Stimulated activated CD8-positive, alpha-beta memory T cell treated with anti-CD3 and anti-CD28 coated beads, Interleukin-4, amount 100 ng/mL, for 24 hours (primary cell): Measurements from ENCODE around the gene IFNA21.
"Not testable (repeated sequence)": the region's sequence is repeated elsewhere in the genome, so short reads cannot be mapped to it uniquely, and the experiment has no call there.

ENCODE experiments used
- DNase-seq: peaks from one replicate; pipeline ENCODE4 v3.0.0-alpha.2; 2020; ENCODE audit warnings: low read depth

Gene IFNA21

DNA sequence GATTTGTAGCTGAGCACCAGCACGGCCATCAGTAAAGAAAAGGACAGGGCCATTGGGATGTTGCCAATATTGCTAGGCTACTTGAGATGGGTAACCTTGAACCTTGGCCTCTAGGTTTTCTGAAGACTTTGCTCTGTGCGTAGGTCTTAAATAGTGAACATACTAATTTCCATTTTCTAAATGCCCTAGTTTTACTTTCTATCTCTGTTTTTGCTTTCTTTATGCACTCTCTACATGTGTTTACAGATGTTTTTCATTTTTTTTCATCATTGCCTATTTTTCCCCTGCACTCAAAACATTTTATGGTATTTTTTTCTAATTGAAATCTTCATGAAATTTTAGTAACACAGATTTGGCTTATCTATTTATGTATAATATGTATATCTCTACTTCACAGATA is at the start of gene IFNA21:
TSS of gene IFNA21 (minus strand) at position 101 of the 400 bp plus-strand sequence. CDS start at position 53, 48 bp downstream.
- DNase-seq = not testable (repeated sequence)

- not testable (repeated sequence) for DNase-seq
These were observed 47.2 kb upstream of the IFNA21 start for GRCh38 chr9:21213411-21214326.

DNA sequence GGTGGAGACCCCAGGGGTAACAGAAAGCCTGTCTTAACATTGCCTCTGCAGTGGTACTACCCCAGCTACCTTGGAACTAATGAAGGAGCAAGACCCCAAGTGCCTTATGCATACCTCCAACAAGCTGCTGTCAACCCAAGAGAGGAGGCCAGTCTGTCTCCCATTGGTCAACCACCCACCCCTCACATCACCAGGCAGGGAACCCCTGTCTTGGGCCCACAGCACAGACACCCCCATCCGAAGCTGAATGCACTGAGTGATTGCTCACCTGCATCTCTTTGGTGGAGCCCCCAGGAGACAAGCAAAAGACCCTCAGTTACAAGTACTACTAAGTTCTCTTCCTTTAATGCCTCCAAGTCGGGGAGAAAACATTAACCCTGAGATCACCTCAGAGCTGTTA is 45.7 kb upstream of the IFNA21 start:
- not testable (repeated sequence) for DNase-seq

GRCh38 chr9:21210782-21211181 is 44.3 kb upstream of the IFNA21 start:
- DNase-seq = not testable (repeated sequence)

DNA sequence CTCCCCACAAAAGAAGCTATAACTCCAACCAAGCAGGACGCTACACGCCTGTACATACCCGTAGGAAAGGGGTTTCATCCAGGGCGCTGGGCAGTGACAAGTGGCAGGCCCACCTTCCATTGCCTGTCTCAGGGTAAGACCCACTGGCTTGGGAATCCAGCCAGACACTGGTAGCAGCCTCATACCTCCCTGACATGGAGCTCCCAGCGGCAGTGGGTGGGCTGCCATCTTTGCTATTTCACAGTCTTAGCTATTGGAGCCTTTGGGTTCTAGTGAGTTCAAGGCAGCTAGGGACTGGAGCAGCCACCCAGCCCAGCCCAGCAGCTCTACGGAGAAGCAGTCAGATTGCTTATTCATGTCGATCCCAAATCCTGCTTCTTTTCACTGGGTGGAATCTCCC is 43.9 kb upstream of the IFNA21 start:
- DNase-seq = no peak

DNA sequence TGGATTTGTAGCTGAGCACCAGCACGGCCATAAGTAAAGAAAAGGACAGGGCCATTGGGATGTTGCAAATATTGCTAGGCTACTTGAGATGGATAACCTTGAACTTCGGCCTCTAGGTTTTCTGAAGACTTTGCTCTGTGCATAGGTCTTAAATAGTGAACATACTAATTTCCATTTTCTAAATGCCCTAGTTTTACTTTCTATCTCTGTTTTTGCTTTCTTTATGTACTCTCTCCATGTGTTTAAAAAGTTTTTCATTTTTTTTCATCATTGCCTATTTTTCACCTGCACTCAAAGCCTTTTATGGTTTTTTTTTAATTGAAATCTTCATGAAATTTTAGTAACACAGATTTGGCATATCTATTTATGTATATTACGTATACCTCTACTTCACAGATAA is 40.6 kb upstream of the IFNA21 start, which contains the start of gene IFNA10:
TSS of gene IFNA10 (minus strand) at position 101 of the 400 bp plus-strand sequence. CDS start at position 55, 46 bp downstream.
- DNase-seq = not testable (repeated sequence)

DNA sequence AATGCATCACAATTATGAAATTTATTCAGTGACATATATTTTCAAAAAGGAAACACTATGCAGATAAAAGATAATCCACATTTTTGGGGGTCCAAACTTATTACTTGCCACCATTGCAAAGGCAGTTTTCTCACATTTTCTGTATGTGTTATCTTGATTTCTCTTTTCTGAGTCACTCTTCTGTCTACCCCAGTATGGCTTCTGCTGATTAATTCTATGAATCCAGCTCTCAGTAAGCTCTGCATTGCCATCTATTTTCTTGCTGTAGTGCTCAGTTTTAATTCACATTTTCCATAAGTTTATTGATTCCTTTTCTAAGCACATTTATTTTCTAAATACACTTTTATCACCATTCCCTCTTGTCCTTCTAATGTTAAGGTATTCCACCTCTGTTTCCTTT is 38.7 kb upstream of the IFNA21 start:
- no peak for DNase-seq

GRCh38 chr9:21202105-21202504 is 35.6 kb upstream of the IFNA21 start, which contains the start of gene IFNA7:
IFNA7 (minus strand) TSS chr9:21202205; CDS start chr9:21202165, 40 bp downstream.
- DNase-seq = not testable (repeated sequence)

DNA sequence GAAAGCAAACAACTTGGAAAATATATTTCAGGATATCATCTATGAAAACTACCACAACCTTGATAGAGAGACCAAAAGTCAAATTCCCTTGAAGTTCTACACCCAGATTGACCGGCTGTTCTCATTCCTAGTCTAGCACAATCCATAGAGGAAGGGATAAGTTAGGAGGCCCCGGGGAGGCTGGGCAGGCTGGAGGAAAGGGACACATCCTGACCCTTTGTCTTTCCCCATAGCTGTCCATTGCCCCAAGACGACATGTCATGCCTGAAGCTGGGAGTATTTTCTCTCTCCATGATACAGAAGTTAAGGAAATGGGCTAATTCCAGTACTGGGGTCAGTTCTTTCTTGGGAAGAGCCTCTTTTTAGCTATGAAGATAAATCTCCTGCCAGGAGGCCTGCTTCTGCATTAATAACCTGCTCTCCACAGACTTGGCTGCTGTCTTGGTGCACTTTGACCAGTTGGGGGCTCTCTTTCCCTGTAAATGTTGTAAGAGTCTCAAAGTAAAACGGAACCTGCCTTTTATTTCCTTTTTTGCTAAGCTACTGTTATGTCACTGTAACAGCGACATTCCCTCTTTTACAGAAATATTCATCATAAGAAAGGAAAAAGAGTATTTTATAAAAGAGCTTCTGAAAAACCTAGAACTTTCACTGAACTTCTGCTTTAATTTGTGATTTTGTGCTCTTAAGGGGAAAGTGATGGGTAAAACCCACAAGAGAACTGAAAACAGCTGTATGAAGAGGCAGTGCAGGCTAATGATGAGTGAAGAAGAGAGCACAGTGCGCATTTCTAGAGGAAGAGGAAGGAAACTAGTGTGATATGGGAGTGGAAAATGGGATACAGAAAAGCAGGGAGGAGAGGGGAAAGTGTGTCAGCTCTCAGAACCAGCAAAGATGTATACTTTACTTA is 28.7 kb upstream of the IFNA21 start:
- not testable (repeated sequence) for DNase-seq

- DNase-seq = not testable (repeated sequence)
These were observed 21.0 kb upstream of the IFNA21 start, which contains the start of gene IFNA4 for GRCh38 chr9:21187487-21187886. IFNA4 (minus strand) TSS chr9:21187587; CDS start chr9:21187531, 56 bp downstream.

DNA sequence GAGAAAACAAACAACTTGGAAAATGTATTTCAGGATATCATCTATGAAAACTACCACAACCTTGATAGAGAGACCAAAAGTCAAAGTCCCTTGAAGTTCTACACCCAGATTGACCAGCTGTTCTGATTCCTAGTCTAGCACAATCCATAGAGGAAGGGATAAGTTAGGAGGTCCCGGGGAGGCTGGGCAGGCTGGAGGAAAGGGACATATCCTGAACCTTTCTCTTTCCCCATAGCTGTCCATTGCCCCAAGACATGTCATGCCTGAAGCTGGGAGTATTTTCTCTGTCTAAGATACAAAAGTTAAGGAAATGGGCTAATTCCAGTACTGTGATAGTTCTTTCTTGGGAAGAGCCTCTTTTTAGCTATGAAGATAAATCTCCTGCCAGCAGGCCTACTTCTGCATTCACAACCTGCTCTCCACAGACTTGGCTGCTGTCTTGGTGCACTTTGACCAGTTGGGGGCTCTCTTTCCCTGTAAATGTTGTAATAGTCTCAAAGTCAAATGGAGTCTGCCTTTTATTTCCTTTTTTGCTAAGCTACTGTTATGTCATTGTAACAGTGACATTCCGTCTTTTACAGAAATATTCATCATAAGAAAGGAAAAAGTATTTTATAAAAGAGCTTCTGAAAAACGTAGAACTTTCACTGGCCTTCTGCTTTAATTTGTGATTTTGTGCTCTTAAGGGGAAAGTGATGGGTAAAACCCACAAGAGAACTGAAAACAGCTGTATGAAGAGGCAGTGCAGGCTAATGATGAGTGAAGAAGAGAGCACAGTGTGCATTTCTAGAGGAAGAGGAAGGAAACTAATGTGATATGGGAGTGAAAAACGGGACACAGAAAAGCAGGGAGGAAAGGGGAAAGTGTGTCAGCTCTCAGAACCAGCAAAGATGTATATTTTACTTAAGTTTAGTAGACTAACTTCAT is 16.6 kb upstream of the IFNA21 start:
- not testable (repeated sequence) for DNase-seq

- no peak for DNase-seq
These were observed 8.2 kb upstream of the IFNA21 start for GRCh38 chr9:21174671-21175070.

DNA sequence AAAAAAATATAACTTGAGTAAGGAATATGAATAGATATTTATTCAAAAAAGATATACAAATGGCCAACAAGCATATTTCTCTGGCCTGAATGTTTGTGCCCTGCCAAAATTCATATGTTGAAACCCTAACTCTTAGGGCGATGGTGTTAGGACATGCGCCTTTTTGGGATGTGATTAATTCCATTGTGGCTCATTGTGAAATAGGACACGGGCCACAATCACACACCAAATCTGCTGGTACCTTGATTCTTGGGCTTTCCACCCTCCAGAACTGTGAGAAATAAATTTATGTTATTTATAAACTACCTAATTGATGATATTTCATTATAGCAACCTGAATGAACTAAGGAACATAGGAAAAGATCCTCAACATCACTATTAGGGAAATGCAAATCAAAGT is 5.7 kb upstream of the IFNA21 start:
- DNase-seq = no peak

GRCh38 chr9:21171351-21171750 is 4.9 kb upstream of the IFNA21 start:
- no peak for DNase-seq

- no peak for DNase-seq
These were observed 944 bp downstream of the IFNA21 start for GRCh38 chr9:21165516-21165915.

DNA sequence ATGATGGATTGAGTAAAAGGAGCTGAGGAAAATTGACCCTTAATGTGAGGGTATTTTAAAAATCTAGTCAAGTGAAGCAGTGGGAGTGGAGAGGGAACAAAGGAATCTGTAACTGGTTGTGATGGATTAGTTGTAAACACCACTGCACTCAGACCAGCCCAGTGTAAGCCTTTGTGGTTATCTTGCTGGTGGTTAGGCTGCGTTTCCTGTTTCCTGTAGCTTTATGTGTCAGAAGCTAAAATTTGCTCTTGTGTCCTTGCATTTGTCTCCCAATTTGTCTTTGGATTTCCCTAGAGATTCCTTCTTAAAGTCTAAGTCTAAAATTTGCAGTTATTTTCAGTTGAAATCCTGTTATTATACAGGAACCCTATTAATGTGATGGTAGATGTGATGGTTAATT is 6.3 kb downstream of the IFNA21 start:
- no peak for DNase-seq

GRCh38 chr9:21155501-21155900 is 11.0 kb downstream of the IFNA21 start:
- no peak for DNase-seq

DNA sequence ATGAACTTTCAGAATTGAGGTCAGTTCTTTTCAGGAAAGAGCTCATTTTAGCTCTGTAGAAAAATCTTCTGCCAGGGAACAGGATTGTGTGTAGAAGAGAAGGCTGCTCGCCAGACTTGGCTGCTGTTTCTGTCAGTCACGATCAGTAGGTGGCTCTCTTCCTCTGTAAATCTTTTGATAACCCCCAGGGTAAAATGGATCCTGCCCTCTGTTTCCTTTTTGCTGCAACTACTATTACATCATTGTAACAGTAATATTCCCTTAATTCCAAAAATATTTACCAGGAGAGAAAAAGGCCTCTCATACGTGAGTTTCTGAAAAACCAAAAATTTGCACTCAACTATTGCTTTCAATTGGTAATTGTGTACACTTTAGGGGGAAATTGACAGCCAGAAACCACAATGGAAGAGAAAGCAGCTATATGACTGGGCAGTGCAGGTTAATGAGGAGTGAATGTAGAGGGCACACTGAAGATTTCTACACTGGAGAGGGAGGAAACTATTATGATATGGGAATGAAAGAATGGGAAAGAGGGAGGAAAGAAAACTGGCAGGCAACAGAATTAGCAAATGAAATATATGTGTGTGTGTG is 12.3 kb downstream of the IFNA21 start:
- no peak for DNase-seq

DNA sequence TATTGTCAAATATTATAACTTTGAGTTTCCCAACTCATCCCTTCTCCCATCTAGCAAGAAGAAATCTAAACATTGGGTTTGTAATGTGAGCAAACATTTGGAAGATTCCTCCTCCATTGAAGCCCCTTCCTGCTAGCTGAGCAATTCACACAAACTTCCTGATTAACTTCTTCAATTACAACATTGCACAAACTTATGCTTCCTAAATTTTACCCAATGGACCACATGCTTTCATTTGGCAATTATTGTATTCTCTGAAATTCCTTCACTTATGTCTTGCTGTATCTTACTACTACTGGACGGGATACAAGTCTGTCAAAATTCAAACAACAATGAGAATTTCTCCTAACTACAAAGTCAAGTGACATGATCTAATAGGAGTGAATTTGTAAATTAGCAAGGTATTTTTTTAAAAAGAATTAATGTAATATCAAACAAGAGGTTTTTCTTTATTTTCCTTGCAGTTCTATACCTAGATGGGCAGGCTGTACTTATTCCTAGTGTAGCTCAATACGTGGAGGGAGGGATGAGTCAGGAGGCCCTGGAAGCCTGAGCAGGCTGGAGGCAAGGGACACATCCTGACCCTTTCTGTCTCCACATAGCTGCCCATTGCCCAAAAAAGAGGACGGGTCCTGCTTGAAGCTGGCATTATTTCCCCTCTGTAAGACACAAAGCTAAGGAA is 13.0 kb downstream of the IFNA21 start:
- DNase-seq = no peak

- DNase-seq = no peak
These were observed 21.9 kb downstream of the IFNA21 start for GRCh38 chr9:21144603-21145002.
